Mucosa of gallbladder (tissue), 1 donor: Measurements from ENCODE around the gene ANO2. TPM values are rescaled to one million over a fixed set of nuclear protein-coding genes. Genes with fewer than 3 reads are reported as not detected.
A peak's percentile ranks its signal among the peaks of the same experiment; 100 is the strongest.

Experiments
- DNase-seq: peaks from one replicate; pipeline ENCODE4 v3.0.0-alpha.2; 2020; ENCODE audit warnings: low spot score
- total RNA-seq: library from RNA; stranded (reverse); gene quantifications from one replicate; pipeline ENCODE4 v1.2.1, GENCODE V29; 2021
- donor health status: DM: no; HTN: no; CAD: no.

Gene ANO2
- total RNA-seq, 1 donor from 2014 or later, result 2.5 TPM

DNA sequence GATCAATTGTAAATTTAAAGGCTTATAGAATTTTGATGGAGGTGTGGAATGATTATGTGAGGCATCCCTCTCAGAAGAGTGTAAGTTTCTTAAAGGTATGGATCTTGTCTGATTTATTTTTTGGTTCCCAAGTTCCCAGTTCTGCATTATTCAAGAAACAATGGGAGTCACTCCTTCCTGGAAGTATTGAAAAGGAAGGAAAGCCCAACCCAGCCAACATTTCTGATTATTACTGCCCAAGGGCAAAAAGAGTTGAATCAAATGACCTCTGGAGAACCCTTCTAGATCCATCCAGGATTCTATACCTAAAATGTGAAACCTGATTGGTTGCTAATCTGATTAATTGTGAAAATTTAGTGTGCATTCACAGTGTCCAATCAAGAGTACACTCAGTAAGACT, 166.2 kb downstream of the ANO2 start:
- DNase-seq, result no peak

DNA sequence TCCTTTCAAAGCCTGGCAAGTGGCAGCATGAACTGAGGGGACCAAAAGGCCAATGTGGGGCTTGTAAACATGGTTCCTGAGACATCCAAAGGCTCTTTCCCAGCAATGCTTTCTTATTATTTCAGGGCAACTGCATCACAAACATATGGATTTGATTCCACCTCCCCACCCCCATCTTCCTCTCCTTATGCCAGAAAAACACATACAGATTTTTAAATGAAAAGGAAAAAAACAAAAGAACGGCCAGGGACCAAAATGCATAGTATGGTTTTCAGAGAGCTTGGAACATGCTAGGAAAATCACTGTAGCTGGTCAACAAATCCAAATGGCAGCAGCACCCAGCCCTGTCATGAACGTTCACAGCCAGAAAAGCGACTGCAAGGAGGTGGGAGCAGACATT, 167.6 kb downstream of the ANO2 start:
- DNase-seq, result no peak

DNA sequence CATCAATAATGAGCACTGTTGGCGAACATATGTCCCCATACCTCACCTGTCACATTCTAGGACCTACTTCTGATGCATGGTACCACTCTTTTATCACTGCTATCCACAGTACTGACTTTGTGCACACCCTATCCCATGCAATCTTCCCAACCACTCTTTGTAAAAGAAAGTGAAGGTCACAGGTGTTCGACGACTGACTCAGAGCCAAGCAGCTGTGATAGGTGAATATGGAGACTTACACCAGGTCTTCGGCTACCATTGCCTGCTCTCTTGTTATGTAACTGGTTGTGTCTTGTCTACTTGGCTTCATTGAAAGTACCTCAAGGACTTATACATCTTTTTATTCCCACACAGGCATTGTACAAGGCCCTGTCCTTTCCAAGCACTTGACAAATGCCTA, 169.0 kb downstream of the ANO2 start:
- no peak for DNase-seq

DNA sequence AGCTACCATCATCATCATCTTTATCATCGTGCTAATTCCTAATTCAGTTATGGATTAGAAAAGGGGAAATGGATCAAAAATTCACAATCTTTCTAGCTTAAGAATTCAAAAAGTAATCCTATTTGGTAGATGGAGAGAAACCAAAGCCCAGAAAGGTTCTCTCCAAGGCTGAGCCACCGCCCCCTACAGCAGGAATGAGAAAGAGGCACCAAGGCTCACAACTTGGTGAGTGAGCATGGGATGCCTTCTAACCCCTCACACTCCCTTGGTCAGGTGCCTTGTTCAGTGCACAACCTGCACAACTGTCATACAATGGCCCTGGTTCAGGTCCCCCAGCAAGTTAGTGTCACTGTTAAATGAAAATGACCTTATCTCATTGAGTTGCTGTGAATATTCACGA, 171.5 kb downstream of the ANO2 start:
- DNase-seq, result no peak

DNA sequence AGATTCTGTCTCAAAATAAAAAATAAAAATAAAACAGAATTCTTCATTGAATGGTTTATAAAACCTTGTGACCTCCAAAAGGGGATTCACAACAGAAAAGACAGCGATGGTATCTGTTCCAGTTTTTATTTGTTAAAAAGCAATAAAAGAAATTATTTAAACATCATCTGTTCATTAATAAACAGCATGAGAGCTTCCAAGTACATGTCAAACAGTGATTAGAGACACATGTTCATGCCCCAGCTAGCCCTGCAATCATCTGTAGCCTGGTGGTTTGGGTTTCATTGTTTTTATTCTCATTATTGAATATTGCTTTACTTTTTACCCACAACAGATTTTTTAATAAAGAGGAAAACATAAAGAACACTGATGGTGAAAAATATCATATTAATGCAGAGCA, 173.3 kb downstream of the ANO2 start:
- no peak for DNase-seq

DNA sequence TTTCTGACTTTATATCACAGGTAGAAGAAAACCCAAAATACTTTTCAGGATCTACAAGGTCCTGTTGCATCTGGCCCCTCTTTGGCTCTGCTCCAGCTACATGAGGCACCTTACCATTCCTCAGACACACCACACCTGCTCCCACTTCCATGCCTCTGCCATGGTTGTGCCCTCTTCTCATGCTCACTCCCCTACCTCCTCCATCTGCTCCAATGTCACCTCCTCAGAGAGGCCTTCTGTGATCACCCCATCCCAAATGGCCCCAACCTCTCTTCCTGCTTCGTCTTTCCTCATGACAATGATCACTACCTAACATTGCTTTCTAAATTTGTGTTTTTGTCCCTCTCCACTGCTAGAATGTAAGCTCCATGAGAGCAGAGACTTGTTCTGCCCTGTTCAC, 174.3 kb downstream of the ANO2 start:
- DNase-seq, result no peak

DNA sequence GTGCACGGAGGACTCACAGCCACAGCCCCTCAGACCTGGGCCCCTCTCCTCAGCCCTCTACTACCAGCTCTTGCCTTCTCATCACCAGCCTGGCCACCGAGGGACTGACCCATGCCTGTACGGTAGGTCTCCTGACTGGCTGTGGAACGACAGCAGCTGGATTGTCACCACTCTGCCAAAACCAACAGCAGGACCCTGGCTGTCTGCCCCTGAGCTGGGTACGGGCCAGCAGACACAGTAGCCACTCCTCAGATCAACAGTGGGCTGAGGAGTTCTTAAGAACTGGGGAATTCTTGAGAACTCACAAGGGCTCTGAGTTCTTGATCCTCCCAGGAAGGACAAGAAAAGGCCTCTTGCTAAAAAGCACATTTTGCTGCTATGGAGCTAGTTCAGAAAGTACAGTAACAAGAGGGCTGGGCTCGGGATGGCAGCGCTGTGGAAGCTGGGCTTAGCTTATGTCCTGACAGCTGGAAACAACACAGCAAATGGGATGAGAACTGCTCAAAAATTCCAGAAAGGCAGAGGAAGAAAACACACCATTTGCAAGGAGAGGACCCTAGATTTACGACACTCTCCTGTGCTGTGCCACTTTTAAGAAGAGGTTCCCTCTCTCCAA, 176.4 kb downstream of the ANO2 start:
- DNase-seq, result no peak

DNA sequence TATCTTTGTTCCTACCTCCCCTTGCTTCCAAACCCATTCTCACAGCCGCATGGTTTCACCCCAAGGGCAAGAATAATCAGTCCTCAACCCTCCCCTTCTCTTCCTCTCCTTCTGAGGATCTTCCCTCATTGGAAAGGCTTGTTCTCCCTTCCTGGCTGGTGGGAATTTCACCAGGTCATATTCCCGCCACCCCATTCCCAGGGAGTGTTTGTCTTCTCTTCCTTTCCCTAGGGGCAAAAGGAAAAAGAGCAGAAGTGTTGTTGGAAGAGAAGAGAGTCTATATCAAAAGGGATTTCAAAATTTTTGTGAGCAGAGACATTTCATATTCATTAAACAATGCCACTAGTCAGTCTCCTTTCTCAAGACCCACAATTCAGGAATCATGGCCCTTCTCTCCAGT, 176.9 kb downstream of the ANO2 start:
- no peak for DNase-seq

DNA sequence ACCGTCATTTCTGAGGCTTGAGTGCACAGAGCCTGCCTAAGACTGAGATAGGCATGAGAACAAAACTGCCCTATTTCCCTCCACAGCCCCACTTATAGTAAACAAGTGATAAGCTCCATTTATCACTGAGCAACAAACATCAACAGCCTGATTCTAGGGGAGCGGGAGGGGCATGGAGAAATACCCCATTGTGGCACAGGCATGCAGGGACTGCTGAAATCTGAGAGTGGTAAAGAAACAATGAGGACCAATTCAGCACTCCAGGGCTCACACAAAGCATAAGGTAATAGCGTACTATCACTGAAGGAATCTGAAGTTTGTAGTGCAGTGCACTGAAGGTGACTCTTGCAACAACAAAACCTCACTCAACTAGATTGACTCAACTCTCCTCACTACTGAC, 186.7 kb downstream of the ANO2 start:
- no peak for DNase-seq

DNA sequence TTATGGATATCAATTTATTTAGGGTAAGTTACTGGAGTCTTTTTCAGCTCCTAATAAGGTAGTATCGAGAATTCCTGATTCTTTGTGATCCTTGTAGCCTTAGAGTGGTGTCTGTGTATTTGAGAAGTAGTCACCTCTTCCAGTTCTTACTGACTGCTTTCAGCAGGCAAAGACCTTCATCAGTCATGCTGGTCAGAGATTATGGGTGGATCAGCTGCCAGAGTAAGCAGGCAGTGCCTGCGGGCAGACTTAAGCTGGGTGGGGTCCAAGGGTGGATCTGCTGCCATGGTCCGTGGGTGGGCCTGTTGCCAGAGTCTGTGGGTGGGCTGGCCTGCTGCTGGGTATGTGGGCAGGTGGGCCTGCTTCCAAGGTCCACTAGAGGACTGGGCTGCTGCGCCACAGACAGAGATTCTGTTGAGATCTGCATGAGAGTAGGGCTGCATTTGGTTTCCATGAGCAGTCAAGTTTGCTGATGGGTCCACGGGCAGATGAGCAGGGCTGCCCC, 188.7 kb downstream of the ANO2 start:
- no peak for DNase-seq

DNA sequence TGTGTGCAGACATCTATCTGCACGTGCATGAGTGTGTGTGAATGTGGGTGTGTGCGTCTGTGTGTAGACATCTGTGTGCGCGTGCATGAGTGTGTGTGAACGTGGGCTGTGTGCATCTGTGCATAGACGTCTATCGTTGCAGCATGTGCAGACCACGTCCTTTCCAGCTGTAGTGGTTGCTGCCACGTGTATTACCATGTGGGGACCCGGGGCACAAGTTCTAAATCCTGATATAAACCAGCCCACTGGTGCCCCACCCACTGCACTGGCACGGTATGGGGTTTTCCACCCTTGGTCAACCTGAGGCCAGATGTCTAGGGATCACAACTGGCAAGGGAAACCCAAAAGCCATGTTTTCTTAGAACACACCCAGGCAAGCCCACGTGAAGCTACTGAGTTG, 197.0 kb downstream of the ANO2 start:
- no peak for DNase-seq

DNA sequence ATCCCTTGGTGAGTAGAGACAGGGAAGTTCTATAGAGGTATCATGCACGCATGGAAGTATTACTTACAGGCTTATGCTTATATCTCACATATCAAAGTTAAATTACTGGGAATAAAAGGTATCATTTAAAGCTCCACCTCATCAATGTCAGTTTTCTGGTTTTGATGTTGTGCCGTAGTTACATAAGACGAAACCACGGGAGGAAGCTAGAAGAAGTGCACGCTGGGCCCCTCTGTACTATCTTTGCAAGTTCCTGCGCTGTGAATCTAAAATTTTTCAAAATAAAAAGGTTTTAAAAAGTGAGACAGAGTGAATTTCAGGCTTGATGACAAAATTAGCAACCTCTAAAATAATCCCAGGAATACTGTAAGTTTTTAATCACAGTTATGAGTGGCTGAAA, 198.1 kb downstream of the ANO2 start:
- DNase-seq, result no peak

DNA sequence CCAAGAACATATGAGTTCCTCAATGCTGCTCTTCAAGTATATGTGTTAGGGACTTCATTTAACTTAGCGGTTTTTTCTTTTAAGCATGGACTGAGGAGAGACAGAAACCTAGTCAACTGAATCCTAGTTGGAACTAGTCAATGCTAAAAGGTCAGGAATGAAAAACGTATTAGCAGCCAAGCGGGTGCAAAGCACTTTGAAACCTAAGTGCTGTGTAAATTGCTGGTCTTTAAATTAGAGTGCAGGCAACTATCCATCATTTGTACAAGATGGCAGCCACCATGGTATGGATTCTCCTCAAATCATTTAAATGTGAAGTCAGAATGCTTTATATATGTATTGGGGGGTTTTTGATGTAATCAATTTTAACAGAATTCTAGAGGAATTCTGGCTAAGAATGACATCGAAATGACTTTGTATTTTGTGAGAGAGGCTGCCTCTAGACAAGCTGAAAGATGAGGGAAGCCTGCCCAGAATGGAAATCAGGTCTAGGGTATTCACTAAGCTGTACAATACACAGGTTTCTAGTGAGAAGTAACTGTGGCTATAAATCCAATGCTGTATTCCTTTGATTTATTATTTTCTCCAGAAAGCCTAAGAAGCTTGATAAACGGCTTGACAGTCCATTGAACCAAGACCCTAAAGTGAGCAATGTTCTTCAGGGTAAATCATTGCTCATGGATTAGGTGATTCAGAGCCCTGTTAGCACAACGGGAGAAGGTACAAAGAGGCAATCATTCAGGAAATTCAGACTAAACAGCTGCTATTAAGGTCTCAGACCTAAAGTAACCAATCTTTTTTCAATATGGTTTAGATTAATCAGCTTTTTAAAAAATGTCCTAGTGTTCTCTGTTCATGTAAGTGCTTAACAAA, 198.8 kb downstream of the ANO2 start:
- no peak for DNase-seq

DNA sequence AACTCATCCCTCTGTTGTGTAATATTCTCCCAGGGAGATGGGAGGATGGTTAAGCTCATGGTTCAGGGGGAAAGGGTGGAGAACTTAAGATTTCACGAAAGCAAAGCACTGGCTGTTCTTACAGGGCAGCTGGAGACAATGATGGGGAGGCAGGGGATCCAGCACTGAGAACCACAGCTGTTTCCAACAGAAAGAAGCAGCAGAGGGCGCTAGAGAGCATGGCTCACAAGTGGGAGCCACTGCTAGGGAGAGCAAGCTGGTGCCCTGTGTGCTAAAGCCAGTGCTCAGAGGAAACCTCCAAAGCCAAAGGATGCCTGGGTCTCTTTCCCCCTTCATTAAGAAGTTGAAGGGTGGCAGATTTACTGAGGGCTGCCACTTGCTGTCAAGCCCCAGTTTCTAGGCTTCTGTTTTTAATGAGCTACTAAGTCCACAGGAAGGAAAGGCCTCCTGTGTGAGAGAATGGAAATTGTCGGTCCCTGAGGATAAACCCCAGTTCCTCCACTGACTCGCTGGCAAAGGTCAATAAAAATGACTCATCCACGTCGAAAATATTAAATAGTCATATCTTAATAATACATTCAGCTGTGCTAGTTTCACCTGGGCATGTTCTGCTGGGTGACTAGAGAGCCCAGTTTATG, 199.7 kb downstream of the ANO2 start:
- DNase-seq, result peak; percentile 72

DNA sequence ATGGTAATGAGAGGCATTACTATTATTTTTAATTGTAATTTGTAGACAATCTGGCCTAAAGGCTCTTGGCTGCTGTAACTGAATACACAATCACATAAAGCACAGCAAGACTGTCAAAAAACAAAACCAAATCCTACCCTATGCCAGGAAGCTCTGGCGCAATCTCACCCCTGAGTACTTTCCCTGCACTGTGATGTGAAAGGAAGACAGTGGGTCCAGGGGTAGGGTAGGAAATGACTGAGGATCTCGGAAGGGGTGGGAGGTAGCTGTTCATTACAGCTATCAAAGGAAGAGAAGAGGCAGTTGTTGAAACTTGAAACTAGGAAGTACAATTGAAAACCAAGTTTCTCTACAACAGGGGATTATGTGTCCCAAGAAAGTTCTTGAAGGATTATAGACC, 202.8 kb downstream of the ANO2 start:
- no peak for DNase-seq

DNA sequence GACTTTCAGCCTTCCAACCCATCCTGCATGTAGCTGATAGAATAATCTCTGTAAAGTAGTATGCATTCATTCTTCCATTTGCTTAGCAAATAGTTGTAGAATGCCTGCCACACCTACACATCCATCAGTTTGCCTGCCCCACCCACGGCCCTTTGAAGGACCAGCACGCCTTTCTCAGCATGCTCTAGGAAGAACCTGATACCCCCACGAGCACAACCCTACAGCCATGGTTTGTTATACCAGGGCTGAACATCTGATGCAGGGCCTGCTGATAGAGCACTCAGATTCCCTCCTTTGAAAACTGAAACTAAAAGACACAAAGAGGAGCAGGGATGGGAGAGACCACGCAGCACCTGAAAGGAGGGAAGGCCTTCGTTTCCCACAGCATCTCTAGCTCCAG, 205.1 kb downstream of the ANO2 start:
- DNase-seq, result no peak

DNA sequence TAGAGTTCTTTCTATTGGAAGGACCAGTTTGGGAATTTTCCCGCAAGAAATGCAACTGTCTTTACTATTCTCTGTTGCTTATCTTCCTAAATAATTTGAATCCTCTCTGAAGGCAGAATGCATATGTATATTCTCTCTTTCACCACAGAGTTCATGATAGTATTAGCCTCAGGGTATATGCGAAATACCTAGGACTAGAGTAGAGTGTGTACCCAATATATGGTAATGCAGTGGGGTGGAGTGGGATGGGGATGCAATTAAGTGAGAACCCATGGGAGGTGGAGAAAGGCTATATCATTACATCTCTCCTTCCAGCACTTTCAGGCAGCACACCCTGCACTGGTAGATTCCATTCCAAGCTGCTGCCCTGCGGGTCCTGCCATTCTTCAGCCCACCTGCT, 207.3 kb downstream of the ANO2 start:
- DNase-seq, result no peak

DNA sequence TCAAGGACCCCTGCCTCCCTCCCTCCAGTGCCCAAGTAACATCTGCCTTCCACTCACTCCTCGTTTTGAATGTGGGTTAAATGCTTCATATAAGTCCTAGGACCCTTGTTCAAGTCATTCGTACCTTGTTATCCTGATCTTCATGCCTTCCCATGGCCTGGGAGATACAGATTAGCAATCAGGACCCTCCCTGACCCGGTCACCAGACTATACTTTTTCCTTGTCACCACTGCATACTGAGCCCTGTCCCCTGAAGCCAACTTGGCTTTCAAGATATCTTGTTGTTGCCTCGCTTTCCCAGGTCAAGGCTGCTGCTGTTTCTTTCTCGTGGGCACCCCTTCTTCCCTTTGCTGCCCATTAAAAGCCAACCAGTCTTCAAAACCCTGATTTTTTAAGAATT, 208.5 kb downstream of the ANO2 start:
- DNase-seq, result no peak

DNA sequence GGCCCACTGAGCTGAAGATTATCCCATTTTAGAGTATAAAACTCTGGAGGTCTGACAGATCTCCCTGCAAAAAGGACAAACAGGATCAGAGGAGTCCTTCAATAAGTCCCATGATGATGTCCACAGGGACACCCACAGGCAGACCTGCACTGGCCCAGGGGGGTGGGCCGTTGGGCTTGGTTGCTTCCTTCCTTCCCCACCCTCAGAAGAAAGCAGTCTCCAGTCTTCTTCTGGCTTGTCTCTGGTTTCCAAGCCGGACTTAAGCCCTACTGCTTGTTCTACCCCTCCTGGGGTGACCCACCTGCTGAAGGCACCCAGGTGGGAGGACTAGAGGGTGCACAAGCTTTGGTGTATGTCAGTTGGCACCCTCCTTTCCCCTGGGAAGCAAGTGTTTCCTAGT, 209.0 kb downstream of the ANO2 start:
- DNase-seq, result no peak

DNA sequence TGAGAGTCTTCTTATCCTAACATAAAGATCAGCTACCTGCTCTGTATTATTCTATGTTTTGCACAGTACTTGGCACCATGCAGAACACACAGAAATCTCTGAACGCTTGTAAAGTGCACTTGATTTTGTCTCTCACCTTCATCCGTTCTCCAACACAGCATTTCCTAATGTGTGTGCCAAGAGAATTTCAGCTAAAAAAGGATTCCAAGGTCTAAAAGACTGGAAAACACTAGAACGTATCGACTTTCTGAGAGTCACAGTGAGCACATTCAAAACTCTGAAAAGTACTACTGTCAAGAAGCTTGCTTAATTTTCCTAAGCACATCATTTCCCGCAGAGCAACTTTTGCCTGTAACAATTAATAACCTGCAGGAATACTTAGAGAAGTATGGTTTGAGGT, 211.1 kb downstream of the ANO2 start:
- no peak for DNase-seq

DNA sequence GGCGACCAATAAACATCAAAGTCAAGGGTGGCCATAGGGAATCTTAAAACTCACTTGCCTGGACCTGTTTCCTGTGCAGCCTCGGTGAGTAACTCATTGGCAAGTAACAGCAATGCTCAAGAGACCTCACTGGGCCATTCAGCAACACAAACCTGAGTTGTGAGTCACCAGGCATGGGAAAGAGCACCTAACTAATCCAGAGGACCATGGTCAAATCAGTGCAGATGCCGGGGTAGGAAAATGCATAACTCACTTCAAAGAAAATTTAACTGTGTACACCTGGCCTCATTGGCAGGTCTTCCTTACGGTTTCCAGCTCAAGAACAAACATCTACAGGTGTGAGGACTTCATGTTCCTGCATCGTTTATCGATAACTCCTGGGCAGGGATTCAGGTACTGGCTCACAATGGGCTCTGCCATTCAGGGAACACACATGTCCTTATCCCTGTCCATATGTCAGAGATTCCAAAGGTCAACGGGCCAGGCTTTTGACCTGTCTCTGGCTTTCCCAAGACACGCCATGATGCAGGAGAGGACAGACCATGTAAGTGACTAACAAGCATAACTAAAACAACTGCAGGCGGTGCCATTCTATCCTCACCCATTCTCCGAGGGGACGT, 211.8 kb downstream of the ANO2 start:
- DNase-seq, result no peak

DNA sequence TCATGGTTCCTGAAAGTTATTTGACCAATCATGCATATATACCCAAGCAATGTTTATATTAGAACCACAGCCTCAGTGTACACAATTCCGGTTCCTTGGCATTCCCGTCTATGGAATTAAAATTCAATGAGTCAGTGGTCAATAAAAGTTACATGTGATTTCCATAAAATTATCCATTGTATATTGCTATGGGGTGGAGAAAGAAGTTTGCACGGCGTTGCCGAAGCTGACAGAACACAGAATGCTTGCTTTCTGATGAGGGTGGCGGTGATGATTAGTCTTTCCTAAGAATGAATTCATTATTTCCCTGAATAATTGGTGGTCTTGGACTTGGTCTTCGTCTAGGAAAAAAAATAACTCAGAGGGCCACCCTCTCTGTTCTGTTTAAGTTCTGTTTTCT, 214.1 kb downstream of the ANO2 start:
- no peak for DNase-seq
